Fibroblast of villous mesenchyme (primary cell): ENCODE data around the gene DNAI4. TPM values are rescaled to one million over a fixed set of nuclear protein-coding genes. Genes with fewer than 3 reads are reported as not detected.
A peak's percentile ranks its signal among the peaks of the same experiment; 100 is the strongest.

ENCODE experiments used
- DNase-seq: peaks from one replicate; pipeline ENCODE4 v3.0.0-alpha.2; 2010; ENCODE audit warnings: low read depth
- H3K4me3 ChIP-seq: 2 replicates; pipeline ENCODE4 v1.5.1; 2011; ENCODE audit warnings: low read depth, mild to moderate bottlenecking, low read length
- total RNA-seq: library from RNA; depleted of rRNA; stranded (reverse); fragments of >200 nt; gene quantifications from 2 replicates; pipeline ENCODE4 v1.2.3, GENCODE V29; 2012
- TF ChIP-seq, protein P1 (sequence below): IDR thresholded peaks from 2 replicates; pipeline ENCODE4 v1.5.1; 2012; ENCODE audit warnings: low read depth, mild to moderate bottlenecking, low read length; ENCODE audit not compliant: insufficient read depth

Gene DNAI4
- total RNA-seq, 1 donor: 9.9 TPM

DNA sequence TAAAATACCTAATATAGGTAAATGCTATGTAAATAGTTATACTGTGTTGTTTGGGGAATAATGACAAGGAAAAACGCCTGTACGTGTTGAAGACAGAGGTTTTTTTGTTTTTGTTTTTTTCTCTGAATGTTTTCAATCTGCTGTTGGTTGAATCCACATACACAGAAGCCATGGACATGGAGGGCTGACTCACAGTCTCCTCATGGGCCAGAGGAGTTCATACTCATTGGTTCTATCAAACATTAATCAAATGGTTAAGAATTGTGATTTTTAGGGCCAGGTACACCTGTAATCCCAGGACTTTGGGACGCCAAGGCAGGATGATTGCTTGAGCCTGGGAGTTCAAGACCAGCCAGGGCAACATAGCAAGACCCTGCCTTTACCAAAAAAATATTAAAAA lies 20.7 kb upstream of the DNAI4 start:
- TF ChIP-seq, protein P1, sequence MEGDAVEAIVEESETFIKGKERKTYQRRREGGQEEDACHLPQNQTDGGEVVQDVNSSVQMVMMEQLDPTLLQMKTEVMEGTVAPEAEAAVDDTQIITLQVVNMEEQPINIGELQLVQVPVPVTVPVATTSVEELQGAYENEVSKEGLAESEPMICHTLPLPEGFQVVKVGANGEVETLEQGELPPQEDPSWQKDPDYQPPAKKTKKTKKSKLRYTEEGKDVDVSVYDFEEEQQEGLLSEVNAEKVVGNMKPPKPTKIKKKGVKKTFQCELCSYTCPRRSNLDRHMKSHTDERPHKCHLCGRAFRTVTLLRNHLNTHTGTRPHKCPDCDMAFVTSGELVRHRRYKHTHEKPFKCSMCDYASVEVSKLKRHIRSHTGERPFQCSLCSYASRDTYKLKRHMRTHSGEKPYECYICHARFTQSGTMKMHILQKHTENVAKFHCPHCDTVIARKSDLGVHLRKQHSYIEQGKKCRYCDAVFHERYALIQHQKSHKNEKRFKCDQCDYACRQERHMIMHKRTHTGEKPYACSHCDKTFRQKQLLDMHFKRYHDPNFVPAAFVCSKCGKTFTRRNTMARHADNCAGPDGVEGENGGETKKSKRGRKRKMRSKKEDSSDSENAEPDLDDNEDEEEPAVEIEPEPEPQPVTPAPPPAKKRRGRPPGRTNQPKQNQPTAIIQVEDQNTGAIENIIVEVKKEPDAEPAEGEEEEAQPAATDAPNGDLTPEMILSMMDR: no peak
- no peak for DNase-seq
- H3K4me3 ChIP-seq: no peak overlapping the region

DNA sequence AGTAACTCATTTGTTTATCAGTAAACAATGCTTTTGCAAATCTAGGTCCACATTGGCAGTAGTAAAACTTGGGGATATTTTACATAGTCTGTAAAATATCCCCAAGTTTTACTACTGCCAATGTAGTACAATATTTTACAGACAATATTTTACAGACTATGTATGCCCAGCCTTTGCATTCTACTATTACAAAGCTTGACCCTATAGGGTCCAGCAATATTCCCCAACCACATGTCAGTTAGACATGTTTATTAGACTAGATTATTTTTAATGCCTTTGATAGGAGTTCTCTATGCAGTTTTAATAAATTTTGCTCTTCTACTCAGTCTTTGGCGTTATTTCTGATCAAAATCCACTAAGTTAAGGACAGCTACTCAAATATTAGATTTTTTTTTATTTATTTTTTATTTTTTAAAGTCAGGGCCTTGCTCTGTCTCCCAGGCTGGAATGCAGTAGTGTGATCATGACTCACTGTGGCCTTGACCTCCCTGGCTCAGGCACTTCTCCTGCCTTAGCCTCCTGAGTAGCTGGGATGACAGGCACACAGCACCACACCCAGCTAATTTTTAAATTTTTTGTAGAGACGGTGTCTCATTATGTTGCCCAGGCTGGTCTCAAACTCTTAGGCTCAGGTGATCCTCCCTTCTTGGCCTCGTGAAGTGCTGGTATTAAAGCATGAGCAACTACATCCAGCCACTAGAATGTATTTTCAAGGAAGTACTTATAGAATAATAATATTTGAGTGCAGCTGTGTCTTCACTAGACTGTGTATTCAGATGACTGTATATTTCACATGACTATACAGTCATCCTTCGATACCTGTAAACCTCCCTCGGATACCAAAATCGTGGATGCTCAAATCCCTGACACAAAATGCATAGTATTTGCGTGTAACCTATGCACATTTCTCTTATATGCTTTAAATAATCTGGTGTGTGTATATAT lies 19.9 kb upstream of the DNAI4 start:
- TF ChIP-seq, protein P1: no peak
- DNase-seq: peak; percentile 91

DNA sequence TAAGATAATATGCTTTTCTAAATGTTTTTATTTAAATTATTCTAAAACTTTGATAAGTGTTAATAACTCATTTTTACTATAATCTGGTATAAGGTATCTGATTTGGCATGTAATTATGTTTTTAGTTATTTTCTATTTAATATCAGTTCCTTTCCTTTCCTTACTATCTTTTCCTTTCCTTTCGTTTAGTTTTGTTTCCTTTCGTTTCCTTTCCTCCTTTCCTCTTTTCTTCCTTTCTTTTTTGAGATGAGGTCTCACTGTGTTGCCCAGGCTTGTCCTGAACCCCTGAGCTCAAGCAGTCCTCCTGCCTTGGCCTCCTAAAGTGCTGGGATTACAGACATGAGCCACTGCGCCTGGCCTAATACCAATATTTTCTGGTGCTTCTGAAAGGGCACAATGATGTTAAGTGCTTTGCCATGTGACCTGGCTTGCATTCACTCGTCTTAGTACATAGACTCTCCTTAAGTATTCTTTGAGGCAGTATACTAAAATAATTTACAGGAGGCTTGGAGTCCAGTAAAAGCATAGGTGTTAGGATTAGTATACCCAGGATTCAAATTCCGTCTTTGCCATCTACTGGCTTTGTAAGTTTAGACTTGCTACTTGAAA lies 18.8 kb upstream of the DNAI4 start:
- no peak for DNase-seq
- TF ChIP-seq, protein P1: no peak
- no peak overlapping the region for H3K4me3 ChIP-seq

More for the DNA sequence above, 19.9 kb upstream of the DNAI4 start:
- no peak overlapping the region for H3K4me3 ChIP-seq

DNA sequence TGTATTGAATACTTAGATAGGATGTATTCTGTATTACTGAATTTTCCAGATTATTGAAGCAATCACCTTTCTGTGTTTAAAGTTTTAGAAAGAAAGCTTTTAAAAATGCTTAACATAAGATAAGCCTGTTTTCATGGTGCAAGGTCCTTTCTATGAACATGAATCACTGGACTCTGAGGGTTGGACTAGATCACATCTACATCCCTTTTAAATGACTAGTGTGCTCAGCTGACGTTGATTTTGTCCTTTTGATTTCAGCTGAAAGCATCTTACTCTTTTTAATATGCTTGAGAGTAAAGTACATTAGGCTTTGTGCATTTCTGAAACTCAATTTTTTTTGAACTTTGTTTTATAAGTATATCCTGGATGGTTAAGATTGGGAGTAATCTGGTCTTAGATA lies 16.3 kb upstream of the DNAI4 start:
- H3K4me3 ChIP-seq: no peak overlapping the region
- DNase-seq: no peak
- TF ChIP-seq, protein P1: no peak

DNA sequence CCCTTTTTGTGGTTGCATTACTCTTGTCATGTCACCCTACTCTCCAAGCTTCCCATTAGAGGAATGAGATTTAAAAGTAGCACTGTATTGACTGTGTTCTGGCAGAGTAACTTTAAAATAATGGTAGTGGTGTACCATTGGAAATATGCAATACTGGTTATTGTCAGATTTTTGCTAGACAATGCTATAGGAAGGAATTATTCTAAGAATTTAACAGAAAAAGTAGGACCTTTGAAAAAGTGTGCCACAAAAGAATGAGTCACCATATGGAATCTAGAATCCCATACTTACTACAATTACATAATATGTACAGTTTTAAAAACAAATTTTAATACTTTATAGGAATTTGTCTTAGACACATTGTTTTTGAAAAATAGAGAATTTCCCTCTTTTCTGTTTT lies 14.0 kb upstream of the DNAI4 start:
- H3K4me3 ChIP-seq: no peak overlapping the region
- no peak for DNase-seq
- TF ChIP-seq, protein P1: no peak

DNA sequence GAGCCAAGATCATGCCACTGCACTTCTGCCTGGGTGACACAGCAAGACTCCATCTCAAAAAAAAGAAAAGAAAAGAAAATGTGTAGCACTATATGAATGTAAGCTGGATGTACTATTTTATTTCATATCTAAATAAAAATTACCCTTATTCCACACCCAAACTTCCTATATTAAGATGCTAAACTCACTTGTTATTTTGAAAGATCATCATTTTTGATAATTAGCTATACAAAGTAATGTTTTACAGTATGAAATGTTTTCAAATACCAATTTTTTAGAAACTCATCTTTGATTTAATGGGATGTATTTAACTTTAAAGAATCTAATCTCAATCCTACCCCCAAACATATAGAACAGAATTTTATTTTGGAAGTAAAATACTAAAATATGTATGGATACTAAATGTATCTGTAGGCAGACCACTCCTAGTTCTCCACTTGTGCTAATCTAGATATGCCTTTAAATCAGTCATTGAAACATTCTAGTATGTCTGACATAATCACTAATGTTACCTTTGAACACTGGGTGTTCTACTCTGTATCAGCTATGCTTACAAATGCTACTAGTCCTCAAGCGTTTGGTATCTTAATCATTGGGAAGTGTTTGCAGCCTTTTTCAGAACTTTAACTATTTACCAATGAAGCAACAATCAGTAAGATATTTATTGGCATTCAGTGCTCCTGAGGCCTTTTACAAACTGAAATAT lies 13.0 kb upstream of the DNAI4 start:
- TF ChIP-seq, protein P1: no peak

More for the DNA sequence above, 13.0 kb upstream of the DNAI4 start:
- no peak for DNase-seq
- no peak overlapping the region for H3K4me3 ChIP-seq
